KMS-11 (cell line): ENCODE measurements around the gene PLPP1.

ENCODE experiments used
- H2AFZ ChIP-seq: fragments of 200-600 bp; sonication (generic); 2 replicates; pipeline ENCODE4 v1.6.1; 2016; ENCODE audit warnings: antibody characterized with exemption, mixed run types, low read depth
- H3K27ac ChIP-seq: fragments of 200-600 bp; sonication (generic); 2 replicates; pipeline ENCODE4 v1.6.1; 2016; ENCODE audit warnings: mild to moderate bottlenecking, mixed run types
- H3K27me3 ChIP-seq: fragments of 200-600 bp; sonication (generic); 2 replicates; pipeline ENCODE4 v1.6.1; 2017; ENCODE audit warnings: mild to moderate bottlenecking, low read depth, mixed run types, moderate library complexity; ENCODE audit not compliant: insufficient read depth
- H3K36me3 ChIP-seq: fragments of 200-600 bp; sonication (generic); 2 replicates; pipeline ENCODE4 v1.6.1; 2017; ENCODE audit warnings: mild to moderate bottlenecking, mixed run types; ENCODE audit not compliant: insufficient read depth
- H3K4me1 ChIP-seq: fragments of 200-600 bp; sonication (generic); 2 replicates; pipeline ENCODE4 v1.6.1; 2016; ENCODE audit warnings: mild to moderate bottlenecking, low read depth, mixed run types; ENCODE audit not compliant: poor library complexity, severe bottlenecking
- H3K4me2 ChIP-seq: fragments of 200-600 bp; sonication (generic); 2 replicates; pipeline ENCODE4 v1.7.0; 2016; ENCODE audit warnings: mild to moderate bottlenecking, mixed run types
- H3K4me3 ChIP-seq: fragments of 200-600 bp; sonication (generic); IDR thresholded peaks from 2 replicates; pipeline ENCODE4 v1.6.1; 2017; ENCODE audit warnings: low read depth, low read length, mixed read lengths; ENCODE audit not compliant: insufficient read depth
- H3K79me2 ChIP-seq: fragments of 200-600 bp; sonication (generic); 2 replicates; pipeline ENCODE4 v1.6.1; 2016; ENCODE audit warnings: low read depth, mixed run types; ENCODE audit not compliant: insufficient read depth
- H3K9ac ChIP-seq: fragments of 200-600 bp; sonication (generic); 2 replicates; pipeline ENCODE4 v1.6.1; 2016; ENCODE audit warnings: mild to moderate bottlenecking, mixed run types
- H4K20me1 ChIP-seq: fragments of 200-600 bp; sonication (generic); 2 replicates; pipeline ENCODE4 v1.6.1; 2016; ENCODE audit warnings: mild to moderate bottlenecking, mixed run types; ENCODE audit not compliant: insufficient read depth
- TF ChIP-seq, protein P1 (sequence below): fragments of 200-600 bp; sonication (generic); conservative IDR thresholded peaks from 2 replicates; pipeline ENCODE4 v1.6.1; 2017; ENCODE audit warnings: low read depth, mild to moderate bottlenecking, antibody characterized with exemption, low read length, moderate library complexity, mixed read lengths

PLPP1 gene

DNA sequence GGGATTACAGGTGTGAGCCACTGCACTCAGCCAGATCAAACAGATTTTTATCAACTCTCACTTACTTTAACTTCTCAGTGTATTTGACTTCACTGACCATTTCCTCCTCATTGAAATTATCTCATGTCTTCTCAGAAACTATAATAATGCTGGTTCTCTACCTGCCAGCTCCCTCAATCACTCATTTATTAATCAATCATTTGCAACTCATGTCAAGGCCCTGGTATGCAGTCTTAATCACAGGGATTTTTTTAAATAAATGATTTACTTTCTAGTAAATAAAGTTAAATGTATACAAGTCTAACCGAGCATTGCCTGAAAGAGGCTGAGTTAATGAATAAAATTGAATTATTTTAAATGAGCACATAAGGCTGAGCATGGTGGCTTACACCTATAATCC, 63.3 kb downstream of the PLPP1 start:
- Histone ChIP-seq H3K4me2 (no peak overlapping the region), H3K36me3 (no peaks in the 10 kb centered on the region), H3K27ac (no peak overlapping the region), H3K4me3 (no peak overlapping the region), H3K27me3 (no peaks in the 10 kb centered on the region), H2AFZ (no peak overlapping the region), H4K20me1 (no peaks in the 10 kb centered on the region), H3K4me1 (peaks cover 13% of the 10 kb centered on the region), H3K79me2 (no peaks in the 10 kb centered on the region), H3K9ac (no peak overlapping the region)
- TF ChIP-seq, protein P1, sequence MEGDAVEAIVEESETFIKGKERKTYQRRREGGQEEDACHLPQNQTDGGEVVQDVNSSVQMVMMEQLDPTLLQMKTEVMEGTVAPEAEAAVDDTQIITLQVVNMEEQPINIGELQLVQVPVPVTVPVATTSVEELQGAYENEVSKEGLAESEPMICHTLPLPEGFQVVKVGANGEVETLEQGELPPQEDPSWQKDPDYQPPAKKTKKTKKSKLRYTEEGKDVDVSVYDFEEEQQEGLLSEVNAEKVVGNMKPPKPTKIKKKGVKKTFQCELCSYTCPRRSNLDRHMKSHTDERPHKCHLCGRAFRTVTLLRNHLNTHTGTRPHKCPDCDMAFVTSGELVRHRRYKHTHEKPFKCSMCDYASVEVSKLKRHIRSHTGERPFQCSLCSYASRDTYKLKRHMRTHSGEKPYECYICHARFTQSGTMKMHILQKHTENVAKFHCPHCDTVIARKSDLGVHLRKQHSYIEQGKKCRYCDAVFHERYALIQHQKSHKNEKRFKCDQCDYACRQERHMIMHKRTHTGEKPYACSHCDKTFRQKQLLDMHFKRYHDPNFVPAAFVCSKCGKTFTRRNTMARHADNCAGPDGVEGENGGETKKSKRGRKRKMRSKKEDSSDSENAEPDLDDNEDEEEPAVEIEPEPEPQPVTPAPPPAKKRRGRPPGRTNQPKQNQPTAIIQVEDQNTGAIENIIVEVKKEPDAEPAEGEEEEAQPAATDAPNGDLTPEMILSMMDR, result no peak

DNA sequence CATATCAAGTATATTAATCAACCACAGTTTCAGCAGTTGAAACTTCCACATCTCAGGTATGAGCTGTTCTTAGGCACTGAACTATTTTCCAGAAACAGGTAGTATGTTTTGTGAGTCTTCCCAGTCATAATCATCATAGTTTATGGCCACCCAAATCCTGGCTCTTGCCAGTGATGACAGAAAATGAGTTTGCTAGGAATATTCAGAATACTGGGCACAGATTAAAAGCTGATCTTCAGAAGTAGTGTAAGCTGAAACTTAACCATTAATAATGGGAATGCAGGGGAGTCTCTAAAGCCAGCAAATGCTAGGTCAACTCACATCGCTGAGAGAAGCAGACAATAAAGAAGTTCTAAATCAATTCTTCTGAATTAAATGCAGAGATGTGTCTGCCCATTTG, 64.5 kb downstream of the PLPP1 start:
- peaks cover 13% of the 10 kb centered on the region for H3K4me1 ChIP-seq
- H3K27me3 ChIP-seq, result no peaks in the 10 kb centered on the region
- no peak overlapping the region for H2AFZ ChIP-seq
- no peak overlapping the region for H3K9ac ChIP-seq
- H3K4me2 ChIP-seq, result no peak overlapping the region
- no peak overlapping the region for H3K4me3 ChIP-seq
- no peaks in the 10 kb centered on the region for H4K20me1 ChIP-seq
- H3K36me3 ChIP-seq, result no peaks in the 10 kb centered on the region
- TF ChIP-seq, protein P1, result no peak
- no peaks in the 10 kb centered on the region for H3K79me2 ChIP-seq
- H3K27ac ChIP-seq, result no peak overlapping the region

DNA sequence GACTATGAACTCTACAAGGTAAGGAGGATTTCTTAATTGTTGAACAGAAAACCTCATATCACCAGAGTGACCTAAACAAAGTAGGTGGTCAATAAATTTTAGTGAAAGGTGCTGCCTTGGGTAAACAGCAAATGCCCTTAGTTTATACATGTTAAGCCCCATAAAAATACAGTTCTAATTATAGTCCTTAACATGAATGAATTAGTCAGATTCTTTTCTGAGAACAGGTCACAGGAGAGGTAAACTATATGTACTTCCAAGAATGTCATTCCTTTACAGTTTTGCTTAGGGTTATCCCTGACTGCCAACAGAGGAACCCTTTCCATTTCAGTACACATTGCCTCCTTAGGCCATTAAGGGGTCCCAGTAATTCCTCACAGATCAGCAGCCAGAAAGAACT, 64.9 kb downstream of the PLPP1 start:
- Histone ChIP-seq H3K36me3 (no peaks in the 10 kb centered on the region), H2AFZ (no peak overlapping the region), H3K4me2 (no peak overlapping the region), H3K4me3 (no peak overlapping the region), H3K9ac (no peak overlapping the region), H3K4me1 (peaks cover 13% of the 10 kb centered on the region), H3K27me3 (no peaks in the 10 kb centered on the region), H3K79me2 (no peaks in the 10 kb centered on the region), H3K27ac (no peak overlapping the region), H4K20me1 (no peaks in the 10 kb centered on the region)
- TF ChIP-seq, protein P1, result no peak

DNA sequence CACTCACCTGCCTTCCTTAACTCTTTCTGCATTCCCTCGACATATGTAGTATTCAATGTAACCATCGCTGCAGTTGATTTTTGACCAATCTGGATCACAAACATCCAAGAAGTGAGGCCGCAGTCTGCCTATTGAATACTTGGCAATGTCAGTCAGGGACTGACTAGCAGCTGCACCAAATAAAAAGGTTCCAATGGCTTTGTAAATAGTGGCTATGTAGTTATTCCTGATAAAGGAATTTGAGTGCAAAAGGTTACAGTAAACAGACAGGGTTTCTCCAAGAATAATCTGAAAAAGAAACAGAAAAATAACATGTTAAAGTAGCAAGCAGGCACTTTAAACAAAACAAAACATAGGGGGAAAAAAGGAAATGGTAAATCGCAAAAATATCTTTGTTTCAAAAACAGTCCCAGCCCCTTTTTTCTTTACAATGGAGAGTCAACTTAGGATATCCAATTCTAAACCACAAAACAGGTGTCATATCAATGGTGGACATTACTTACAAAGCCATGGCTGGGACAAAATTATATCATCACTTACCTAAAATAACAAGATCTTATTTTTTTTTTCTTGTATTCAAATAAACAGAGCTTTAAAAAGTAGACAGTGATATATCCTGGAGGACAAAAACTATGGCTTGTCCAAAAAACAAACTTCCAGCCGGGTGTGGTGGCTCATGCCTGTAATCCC, 66.8 kb downstream of the PLPP1 start:
- TF ChIP-seq, protein P1, result no peak
- Histone ChIP-seq H3K79me2 (no peaks in the 10 kb centered on the region), H3K27ac (no peak overlapping the region)

More for the DNA sequence above, 66.8 kb downstream of the PLPP1 start:
- Histone ChIP-seq H3K4me1 (peaks cover 13% of the 10 kb centered on the region), H3K4me3 (no peak overlapping the region), H4K20me1 (no peaks in the 10 kb centered on the region), H2AFZ (no peak overlapping the region), H3K9ac (no peak overlapping the region), H3K36me3 (no peaks in the 10 kb centered on the region), H3K4me2 (no peak overlapping the region; the same call in 1 of the 2 replicates), H3K27me3 (no peaks in the 10 kb centered on the region)
